PC-3 (cell line): ENCODE results near the gene NUDT22. TPM values are rescaled to one million over a fixed set of nuclear protein-coding genes. Genes with fewer than 3 reads are reported as not detected.
A peak's percentile ranks its signal among the peaks of the same experiment; 100 is the strongest.

Source experiments
- ATAC-seq: fragments of 200-7000 bp; cut with Tn5 transposase; 2 replicates; pipeline ENCODE4 v1.9.1; 2020; ENCODE audit warnings: mild to moderate bottlenecking, moderate library complexity
- BruUV-seq: library from RNA; stranded (reverse); fragments of 400-500 nt; replicated peaks from 2 replicates; lab custom pipeline; 2021; lab: Mats Ljungman, UMichigan
- CTCF ChIA-PET: fragments of 300-600 bp; sonication (Branson Sonifier 250); formaldehyde crosslinking; loops from one replicate; lab custom pipeline; 2022; ENCODE audit warnings: antibody characterized with exemption; lab: Charles Lee
- POLR2A ChIA-PET: fragments of 300-600 bp; sonication (Branson Sonifier 250); formaldehyde crosslinking; loops from one replicate; lab custom pipeline; 2022; ENCODE audit warnings: antibody characterized with exemption; ENCODE audit not compliant: unreplicated experiment; lab: Charles Lee
- DNase-seq: peaks from one replicate; pipeline ENCODE4 v3.0.0-alpha.2; 2015
- H2AFZ ChIP-seq: fragments of 300-600 bp; sonication (generic); 2 replicates; pipeline ENCODE4 v1.6.0; 2016; ENCODE audit warnings: antibody characterized with exemption, low read length
- H3F3A ChIP-seq: fragments of 300-600 bp; sonication (generic); one replicate; pipeline ENCODE4 v1.6.0; 2017; ENCODE audit warnings: antibody characterized with exemption, low read length, control low read depth, mild to moderate bottlenecking; ENCODE audit not compliant: unreplicated experiment
- H3K27ac ChIP-seq: fragments of 300-600 bp; sonication (generic); 2 replicates; pipeline ENCODE4 v1.5.1; 2016; ENCODE audit warnings: mild to moderate bottlenecking, low read length
- H3K27me3 ChIP-seq: fragments of 300-600 bp; sonication (generic); 2 replicates; pipeline ENCODE4 v1.6.1; 2016; ENCODE audit warnings: low read length, mixed read lengths
- H3K36me3 ChIP-seq: fragments of 300-600 bp; sonication (generic); 2 replicates; pipeline ENCODE4 v1.6.1; 2016; ENCODE audit warnings: low read depth, mixed run types, low read length, mixed read lengths
- H3K4me1 ChIP-seq: fragments of 300-600 bp; sonication (generic); 2 replicates; pipeline ENCODE4 v1.5.1; 2016; ENCODE audit warnings: low read length; ENCODE audit not compliant: insufficient read depth
- H3K4me2 ChIP-seq: fragments of 300-600 bp; sonication (generic); 2 replicates; pipeline ENCODE4 v1.6.0; 2016; ENCODE audit warnings: low read length
- H3K4me3 ChIP-seq: fragments of 300-600 bp; sonication (generic); 2 replicates; pipeline ENCODE4 v1.5.1; 2016; ENCODE audit warnings: mild to moderate bottlenecking, low read length, mixed read lengths
- H3K79me2 ChIP-seq: fragments of 300-600 bp; sonication (generic); 2 replicates; pipeline ENCODE4 v1.6.1; 2017; ENCODE audit warnings: low read length, mixed read lengths
- H3K9ac ChIP-seq: fragments of 300-600 bp; sonication (generic); 2 replicates; pipeline ENCODE4 v1.6.0; 2016; ENCODE audit warnings: mild to moderate bottlenecking, low read length
- H3K9me2 ChIP-seq: fragments of 300-600 bp; sonication (generic); replicated peaks from 2 replicates; pipeline ENCODE4 v1.6.1; 2016; ENCODE audit warnings: mixed run types, low read length, mixed read lengths
- H3K9me3 ChIP-seq: fragments of 300-600 bp; sonication (generic); 2 replicates; pipeline ENCODE4 v1.6.1; 2016; ENCODE audit warnings: low read length, mixed read lengths
- H4K20me1 ChIP-seq: fragments of 300-600 bp; sonication (generic); 2 replicates; pipeline ENCODE4 v1.6.1; 2016; ENCODE audit warnings: low read length, mixed read lengths
- CTCF ChIP-seq: fragments of 300-600 bp; sonication (generic); conservative IDR thresholded peaks from 2 replicates; pipeline ENCODE4 v1.5.1; 2017; ENCODE audit warnings: antibody characterized with exemption, low read depth, mild to moderate bottlenecking, low read length
- EZH2 ChIP-seq: fragments of 300-600 bp; sonication (generic); IDR thresholded peaks from one replicate; pipeline ENCODE4 v1.6.1; 2017; ENCODE audit warnings: antibody characterized with exemption, mild to moderate bottlenecking, low read length; ENCODE audit not compliant: unreplicated experiment
- EZH2phosphoT487 ChIP-seq: fragments of 300-600 bp; sonication (generic); IDR thresholded peaks from 2 replicates; pipeline ENCODE4 v1.6.1; 2018; ENCODE audit warnings: mild to moderate bottlenecking, antibody characterized with exemption, low read length, borderline replicate concordance
- intact Hi-C: fragments of 100-400 bp; cut with micrococcal nuclease; formaldehyde crosslinking; loops from 2 replicates; pipeline ENCODE4 v1.9.0; 2023
- total RNA-seq: library from RNA; depleted of rRNA; stranded (reverse); fragments of >200 nt; gene quantifications from 2 replicates; pipeline ENCODE4 v1.2.3, GENCODE V29; 2014

NUDT22 gene
- total RNA-seq, 1 experiment from 2014 or later = 98.3 TPM

GRCh38 chr11:64238999-64239398, 12.9 kb downstream of the NUDT22 start:
- H2AFZ ChIP-seq = no peak overlapping the region
- H3K9me2 ChIP-seq = no peaks in the 10 kb centered on the region
- peaks cover 31% of the 10 kb centered on the region for H3K79me2 ChIP-seq
- intact Hi-C loops = no loop called here
- POLR2A ChIA-PET = no interaction called here
- BruUV-seq = no TSS peak
- peaks cover 65% of the 10 kb centered on the region for H3K4me1 ChIP-seq
- no peak overlapping the region for H3K9ac ChIP-seq
- H3K4me2 ChIP-seq = no peak overlapping the region
- DNase-seq (no peak), ATAC-seq (no peak)
- H3F3A ChIP-seq = peaks cover 16% of the 10 kb centered on the region
- no peaks in the 10 kb centered on the region for H3K9me3 ChIP-seq
- no peak for TF ChIP-seq CTCF
- TF ChIP-seq EZH2 = no peak
- TF ChIP-seq EZH2phosphoT487 = no peak
- no peaks in the 10 kb centered on the region for H4K20me1 ChIP-seq
- H3K27me3 ChIP-seq = no peaks in the 10 kb centered on the region
- H3K27ac ChIP-seq = no peak overlapping the region
- CTCF ChIA-PET = no interaction called here
- H3K36me3 ChIP-seq = peaks cover 7% of the 10 kb centered on the region; the same call in 1 of the 2 replicates
- H3K4me3 ChIP-seq = no peak overlapping the region

- H3K27me3 ChIP-seq = no peaks in the 10 kb centered on the region
- BruUV-seq = no TSS peak
- TF ChIP-seq EZH2phosphoT487 = no peak
- no peak for TF ChIP-seq EZH2
- TF ChIP-seq CTCF = no peak
- ChIA-PET POLR2A (interaction anchor here (0.6 kb wide), 2 partner anchors 11 to 1513 kb away, joined by 3 to 4 read pairs; partner anchors contain the start of gene HNRNPUL2), CTCF (no interaction called here)
- H3K9me2 ChIP-seq = no peaks in the 10 kb centered on the region
- ATAC-seq (no peak), DNase-seq (no peak)
- H3K79me2 ChIP-seq = peaks cover 39% of the 10 kb centered on the region
- H3K9ac ChIP-seq = no peak overlapping the region
- H3K4me1 ChIP-seq = peaks cover 72% of the 10 kb centered on the region
- peak overlapping the region; percentile 94 for H3K4me2 ChIP-seq
- H4K20me1 ChIP-seq = peaks cover under 1% of the 10 kb centered on the region; the same call in 1 of the 2 replicates
- peaks cover 12% of the 10 kb centered on the region; the same call in 1 of the 2 replicates for H3K36me3 ChIP-seq
- intact Hi-C loops = loop anchor here (2.0 kb wide), 1 partner anchor 65 kb away; the partner anchor contains the start of gene ESRRA
- no peaks in the 10 kb centered on the region for H3K9me3 ChIP-seq
- H2AFZ ChIP-seq = no peak overlapping the region
- H3K4me3 ChIP-seq = no peak overlapping the region; the same call in 1 of the 2 replicates
- H3F3A ChIP-seq = peaks cover 16% of the 10 kb centered on the region
- peak overlapping the region; percentile 98 for H3K27ac ChIP-seq
Observed at GRCh38 chr11:64239662-64240434, 13.8 kb downstream of the NUDT22 start.
